ENCODE data around the gene OR6S1.
"Not testable (repeated sequence)": the region's sequence is repeated elsewhere in the genome, so short reads cannot be mapped to it uniquely, and the experiment has no call there.

The OR6S1 gene

DNA sequence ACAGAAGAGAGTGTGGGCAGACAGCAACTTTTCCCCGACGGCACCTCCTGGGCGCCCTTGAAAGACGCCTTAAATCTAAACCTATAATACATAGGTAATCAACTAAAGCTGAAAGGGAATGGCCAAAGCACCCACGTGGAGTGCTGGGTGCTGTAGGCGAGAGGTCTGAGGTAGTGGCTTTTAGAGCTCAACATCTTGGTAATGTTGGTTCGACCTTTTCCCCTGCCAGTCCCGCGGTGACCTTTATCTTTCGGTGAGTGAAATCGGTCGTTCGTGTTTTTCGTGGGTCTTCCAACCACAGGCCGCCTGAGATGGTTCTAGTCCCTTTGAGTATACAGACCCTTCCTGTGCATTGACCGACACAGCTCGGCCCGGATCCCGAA is 9.1 kb downstream of the OR6S1 start:
- in situ Hi-C loops (cut with MboI; ENCODE audit: low sequenced_read_pairs), result no loop called here

DNA sequence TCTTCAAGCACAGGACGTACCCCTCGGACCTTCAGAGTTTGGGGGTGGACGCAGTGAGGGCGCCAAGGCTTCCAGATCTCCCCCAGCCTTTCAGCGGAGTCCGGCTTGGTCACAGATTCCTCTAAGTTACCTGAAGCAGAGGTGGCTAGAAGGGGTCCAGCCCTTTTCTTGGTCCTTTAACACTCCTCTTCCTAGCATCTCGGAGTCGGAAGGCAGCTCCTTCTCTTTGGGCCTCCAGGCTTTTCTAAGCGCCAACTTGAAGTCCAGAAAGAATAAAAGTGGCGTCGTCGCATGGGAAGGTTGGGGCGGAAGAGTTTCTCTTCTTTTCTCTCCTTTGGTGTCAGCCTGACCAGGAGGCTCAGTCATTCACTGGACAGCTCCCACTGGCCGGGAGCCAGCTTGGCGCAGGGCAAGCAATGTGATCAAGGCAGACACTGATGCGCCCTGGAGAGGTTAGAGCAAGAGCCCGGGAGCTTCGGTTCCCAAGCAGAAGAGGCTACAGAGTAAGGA is 9.6 kb downstream of the OR6S1 start:
- in situ Hi-C loops (cut with MboI; ENCODE audit: low sequenced_read_pairs), result no loop called here

DNA sequence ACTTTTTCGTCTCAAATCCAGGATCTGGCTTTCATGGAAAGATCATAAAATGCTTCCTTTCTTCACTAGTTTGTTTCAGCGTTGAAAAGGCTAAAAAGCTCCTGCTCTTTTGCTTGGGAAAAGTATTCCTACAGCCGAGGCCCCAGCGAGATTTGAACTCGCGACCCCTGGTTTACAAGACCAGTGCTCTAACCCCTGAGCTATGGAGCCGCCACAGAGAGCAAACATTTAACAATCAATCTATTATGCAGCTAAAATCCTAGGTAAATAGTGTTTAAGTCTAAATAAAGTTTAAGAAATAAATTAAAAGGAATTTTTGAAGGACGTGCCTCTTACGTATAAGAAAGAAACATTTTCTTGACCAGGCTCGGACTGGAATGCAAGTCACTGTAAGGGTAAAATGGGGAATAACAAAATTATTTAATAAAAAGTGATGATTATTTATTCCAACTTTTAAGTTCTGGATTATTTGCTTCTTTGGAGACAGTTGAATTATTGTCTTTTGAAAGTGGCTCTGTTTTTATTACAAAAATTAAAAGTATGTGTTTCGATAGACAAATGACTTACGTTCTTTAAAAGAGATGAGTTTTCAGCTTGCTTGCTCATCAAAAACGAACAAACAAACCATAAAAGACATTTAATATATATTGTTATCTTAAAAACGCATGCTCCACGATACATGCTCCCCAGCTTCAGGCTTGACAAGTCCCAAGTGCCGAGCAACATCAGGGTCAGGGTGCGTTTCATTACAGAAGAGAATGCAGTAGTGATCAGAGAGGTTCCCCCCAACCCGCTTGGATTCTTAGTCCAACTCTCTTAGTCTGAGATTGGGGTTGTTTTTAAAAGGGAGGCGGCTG is 10.2 kb downstream of the OR6S1 start:
- in situ Hi-C loops (cut with MboI; ENCODE audit: low sequenced_read_pairs), result no loop called here

DNA sequence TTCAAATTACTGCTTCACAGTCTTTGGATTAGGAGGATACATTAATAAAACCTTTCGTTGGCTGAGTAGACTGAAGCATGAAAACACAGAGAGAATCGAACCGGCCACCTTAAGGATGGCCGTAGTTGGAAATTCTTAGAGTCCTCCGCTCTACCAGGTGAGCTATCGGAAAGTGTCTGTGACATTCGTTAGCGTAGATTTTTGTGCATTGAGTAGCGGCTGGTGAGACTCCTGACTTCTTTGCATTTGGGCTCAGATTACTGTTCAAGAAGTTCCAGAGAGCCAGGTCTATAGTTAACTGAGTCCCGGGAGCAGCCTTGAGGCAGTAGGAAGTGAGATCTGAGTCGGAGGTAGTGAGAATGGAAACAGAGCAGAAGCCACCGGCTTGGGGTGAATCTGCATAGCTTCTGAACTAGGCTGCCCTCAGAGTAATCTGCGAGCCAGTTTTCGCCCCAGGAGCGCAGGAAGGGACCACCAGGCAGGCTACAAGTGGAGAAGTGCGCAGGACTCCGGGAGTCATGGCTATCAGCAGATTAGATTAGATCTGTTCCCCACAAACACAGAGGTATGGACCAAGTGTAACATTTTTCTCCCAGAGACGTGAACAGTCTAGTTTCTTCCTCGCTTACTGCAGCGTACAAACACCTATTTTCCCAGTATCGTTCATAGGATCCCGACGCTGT is 11.0 kb downstream of the OR6S1 start:
- in situ Hi-C loops (cut with MboI; ENCODE audit: low sequenced_read_pairs), result no loop called here

DNA sequence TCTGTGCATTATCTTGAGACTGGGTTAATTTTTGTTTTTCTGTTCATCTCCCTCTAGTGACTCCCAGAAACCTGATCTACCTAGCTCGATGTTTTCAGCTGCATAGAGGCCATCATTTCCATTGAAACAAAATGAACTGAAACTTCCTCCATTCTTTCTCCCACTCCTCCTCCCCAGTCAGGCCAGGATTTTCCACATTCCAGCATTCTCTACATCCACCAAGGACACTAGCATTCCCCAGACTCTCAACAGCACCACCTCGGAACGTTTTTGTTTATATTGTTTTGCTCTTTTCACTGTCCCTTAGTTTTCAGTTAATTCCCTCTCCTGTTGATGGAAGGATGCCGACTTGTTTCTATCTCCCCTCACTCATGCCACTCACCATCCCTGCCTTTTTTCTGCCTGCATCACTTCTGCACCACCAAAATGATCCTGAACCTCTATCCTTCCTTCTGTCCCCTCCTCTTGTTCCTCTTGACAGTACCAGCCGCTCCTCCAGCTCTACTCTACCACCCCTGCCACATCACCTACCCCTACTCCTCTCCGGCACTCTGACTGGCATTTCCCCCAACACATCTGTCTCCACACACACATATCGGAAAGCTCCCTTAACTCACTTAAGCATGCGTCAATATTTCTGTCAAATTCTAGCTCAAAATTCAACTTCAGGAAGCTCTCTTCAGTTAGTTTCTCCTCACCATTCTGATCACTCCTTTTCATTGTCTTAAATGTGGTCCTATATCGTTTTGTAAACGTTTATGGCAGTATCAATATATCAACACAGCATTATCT is 13.2 kb downstream of the OR6S1 start:
- in situ Hi-C loops (cut with MboI; ENCODE audit: low sequenced_read_pairs), result no loop called here

DNA sequence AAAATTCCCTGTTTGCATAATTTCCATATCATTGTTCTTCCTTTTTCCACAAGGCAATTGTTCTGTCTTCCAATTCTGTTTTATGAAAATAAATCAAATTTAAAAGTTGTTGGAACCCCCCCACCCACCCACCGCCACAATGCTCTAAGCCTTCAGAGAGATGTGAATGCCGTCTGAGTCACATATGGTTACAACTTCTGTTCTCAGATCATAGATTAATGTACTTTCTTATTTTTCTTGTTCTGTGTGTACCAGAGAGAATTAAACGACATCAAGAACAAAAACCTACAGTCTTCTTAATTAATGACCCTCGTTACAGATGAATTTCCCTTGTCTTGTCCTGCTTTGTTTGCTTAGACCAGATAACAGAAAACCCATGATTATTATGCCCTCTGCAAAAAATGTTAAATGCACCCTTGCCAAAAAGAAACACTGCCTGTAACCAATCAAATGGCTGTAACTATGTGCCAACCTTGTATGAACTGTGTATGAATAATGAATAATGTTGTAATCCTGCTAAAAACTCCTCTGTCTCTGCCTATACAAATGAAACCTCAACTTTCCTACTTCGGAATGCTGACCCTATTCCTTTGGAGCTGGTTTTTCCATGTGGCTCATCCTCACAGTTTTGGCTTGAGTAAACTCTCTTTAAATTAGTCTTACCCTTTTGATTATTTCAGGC is 14.0 kb downstream of the OR6S1 start:
- in situ Hi-C loops (cut with MboI; ENCODE audit: low sequenced_read_pairs), result no loop called here

DNA sequence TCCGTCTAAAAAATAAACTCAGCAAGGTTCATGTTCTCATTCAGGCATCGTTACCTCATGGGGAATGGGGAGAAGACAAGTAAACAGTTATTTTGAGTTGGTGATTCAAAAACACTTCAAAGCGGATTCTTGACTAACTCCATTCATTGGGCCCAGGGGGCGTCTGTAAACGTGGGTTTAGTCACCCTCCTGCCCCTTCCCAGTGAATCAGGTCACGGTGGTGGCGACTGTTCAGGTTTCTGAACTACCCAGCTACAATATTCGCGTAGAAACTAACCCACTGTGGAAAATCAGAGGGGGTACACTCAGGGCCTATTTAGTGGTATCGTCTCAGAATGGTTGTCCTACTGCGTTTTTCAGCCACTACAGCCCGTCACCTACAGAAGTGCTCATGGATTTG is 15.2 kb downstream of the OR6S1 start:
- in situ Hi-C loops (cut with MboI; ENCODE audit: low sequenced_read_pairs), result no loop called here

DNA sequence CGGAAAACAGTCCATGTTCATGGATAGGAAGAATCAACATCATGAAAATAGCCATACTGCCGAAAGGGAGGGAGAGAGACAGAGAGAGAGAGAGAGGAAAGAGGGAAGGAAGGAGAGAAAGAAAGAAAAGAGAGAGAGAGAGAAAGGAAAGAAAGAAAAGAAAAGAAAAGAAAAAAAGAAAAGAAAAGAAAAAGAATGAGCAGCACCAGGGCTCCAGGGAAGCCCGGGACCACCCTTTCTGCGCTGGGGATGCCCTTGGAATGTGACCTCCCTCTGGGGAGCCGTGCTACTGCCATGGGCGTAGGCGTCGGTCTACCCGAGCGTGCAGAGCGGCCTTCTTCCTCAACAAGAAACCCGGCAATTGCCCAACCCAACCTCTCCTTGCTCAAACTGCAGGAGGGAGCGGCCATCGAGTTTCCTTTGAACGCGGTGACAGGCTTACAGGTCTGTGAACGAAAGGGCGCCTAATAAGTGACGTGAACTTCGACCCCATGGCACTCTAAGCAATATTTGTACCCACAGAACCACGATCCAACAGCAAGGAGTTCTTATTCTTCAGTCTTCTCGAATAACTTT is 16.9 kb downstream of the OR6S1 start:
- in situ Hi-C loops (cut with MboI; ENCODE audit: low sequenced_read_pairs), result no loop called here

DNA sequence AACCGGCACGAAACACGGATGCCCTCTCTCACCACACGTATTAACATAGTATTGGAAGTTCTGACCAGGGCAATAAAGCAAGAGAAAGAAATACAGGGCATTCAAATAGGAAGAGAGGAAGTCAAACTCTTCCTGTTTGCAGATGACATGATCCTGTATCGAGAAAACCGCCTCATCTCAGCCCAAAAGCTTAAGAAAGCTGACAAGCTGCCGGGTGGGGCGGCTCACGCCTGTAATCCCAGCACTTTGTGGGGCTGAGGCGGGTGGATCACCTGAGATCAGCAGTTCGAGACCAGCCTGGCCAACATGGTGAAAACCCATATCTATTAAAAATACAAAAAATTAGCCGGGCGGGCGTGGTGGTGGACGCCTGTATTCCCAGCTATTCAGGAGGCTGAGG is 17.7 kb downstream of the OR6S1 start:
- in situ Hi-C loops (cut with MboI; ENCODE audit: low sequenced_read_pairs), result no loop called here

DNA sequence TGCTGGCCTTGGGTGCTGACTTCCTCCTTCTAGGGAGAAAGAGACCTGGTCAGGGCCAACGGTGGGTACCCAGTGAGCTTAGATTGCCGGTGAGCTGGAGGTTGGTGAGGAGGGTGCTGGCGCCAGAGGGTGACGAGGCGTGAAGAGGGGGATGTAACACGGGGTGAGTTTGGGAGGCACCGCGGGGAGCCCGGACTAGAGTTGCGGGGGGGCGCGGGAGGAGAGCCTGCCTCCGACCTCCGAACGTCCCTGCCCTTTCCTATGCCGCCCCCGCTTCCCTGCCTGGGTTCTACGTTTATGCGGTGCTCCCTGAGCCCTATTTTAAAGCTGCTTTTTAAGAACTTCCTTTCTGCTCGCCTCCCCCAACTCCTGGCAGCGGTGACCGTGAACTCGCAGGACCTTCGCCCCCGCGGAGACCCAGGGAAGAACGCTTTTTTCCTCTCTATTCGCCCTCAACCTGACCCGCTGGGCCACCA is 18.6 kb downstream of the OR6S1 start:
- in situ Hi-C loops (cut with MboI; ENCODE audit: low sequenced_read_pairs), result no loop called here

DNA sequence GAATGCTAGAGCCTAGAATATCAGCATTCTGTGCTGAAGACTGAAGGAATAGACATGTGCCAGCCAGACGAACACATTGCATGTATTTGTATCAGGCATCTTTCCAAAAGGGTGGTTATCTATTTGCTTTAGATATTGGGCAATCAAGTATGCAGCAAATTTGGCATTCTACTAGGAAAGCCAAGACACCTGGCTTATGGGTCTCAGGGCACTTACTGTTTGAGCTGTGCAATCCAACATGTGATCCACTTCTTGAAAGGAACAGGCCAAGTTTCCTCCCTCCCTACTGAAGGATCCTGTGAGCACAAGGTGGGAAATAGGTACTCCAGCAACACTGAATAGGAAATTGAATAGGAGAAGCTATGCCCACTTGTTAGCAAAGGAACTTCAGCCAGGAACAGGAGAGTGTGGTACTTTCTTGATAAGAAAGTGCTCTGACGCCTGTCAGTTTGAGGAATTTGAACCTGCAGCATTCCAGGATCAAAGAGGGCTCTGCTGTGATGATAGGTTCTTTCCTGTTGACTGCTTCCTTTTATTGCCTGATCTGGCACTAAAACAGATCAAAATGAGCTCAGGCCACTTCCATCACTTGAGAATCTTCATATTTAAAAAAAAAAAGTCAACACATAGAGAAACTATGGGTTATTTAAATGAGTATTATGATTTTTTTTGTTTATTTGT is 20.6 kb downstream of the OR6S1 start:
- in situ Hi-C loops (cut with MboI; ENCODE audit: low sequenced_read_pairs), result no loop called here

DNA sequence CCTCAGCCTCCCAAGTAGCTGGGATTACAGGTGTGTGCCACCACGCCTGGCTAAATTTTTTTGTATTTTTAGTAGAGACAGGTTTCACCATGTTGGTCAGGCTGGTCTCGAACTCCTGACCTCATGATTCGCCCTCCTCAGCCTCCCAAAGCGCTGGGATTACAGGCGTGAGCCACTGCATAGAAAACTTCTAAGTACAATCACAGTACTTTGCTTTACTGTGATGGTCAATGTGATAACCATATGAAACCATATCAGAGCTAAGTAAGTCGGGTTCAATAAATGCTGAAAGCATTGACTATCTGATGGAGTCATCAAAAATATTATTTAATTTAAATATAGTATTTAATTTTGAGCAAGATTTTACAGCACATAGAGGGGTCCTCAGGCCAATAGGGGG is 21.8 kb downstream of the OR6S1 start:
- in situ Hi-C loops (cut with MboI; ENCODE audit: low sequenced_read_pairs), result not testable (repeated sequence)

DNA sequence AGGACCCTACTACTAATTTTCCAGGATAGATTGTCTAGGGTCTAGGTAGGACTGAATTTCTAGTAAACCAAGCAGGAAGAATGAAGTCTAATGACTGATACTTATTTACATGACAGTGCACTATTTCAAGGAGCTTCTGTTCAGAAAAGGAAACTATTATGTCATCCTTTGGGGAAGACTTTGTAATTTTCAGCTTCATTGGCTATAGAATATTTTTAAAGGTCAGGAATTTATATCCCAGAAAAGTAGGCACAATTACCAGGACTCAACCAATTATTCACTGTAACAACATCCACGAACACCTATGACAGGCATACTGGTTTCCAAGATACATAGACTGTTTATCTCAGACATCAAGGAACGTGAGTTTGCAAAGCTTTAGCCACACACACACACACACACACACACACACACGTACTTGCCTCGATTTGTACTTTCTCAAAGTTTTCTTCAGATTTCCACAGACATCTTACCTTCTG is 23.2 kb downstream of the OR6S1 start:
- in situ Hi-C loops (cut with MboI; ENCODE audit: low sequenced_read_pairs), result no loop called here

DNA sequence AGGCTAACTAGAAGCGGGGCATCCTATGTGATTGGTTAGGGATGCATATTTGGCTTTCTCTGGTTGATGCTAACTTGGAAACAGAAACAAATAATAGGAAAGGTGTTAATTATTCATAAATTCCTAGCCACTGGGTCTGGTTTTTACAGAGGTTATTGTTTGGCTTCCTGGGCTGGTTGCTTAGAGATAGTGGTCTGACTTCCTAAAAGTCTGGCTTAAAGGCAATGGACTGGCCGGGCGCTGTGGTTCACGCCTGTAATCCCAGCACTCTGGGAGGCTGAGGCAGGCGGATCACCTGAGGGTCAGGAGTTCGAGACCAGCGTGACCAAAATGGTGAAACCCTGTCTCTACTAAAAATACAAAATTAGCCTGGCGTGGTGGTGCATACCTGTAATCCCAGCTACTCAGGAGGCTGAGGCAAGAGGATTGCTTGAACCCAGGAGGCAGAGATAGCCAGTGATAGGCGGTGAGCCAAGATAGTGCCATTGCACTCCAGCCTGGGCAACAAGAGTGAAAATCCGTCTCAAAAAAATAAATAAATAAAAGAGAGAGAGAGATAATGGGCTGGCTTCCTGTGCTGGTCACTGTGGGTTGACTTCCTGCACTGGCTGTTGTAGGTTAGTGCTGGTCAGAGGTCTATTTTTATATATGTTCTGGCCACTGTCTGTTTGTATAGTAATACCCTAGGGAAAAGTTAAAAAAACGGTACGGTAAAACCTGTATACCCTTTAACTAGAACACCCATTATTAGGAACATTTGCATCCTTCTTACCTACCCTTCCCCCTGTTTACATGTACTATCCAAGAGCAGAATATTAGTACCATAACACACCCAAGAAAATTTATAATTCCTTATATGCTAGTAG is 24.1 kb downstream of the OR6S1 start:
- in situ Hi-C loops (cut with MboI; ENCODE audit: low sequenced_read_pairs), result no loop called here

DNA sequence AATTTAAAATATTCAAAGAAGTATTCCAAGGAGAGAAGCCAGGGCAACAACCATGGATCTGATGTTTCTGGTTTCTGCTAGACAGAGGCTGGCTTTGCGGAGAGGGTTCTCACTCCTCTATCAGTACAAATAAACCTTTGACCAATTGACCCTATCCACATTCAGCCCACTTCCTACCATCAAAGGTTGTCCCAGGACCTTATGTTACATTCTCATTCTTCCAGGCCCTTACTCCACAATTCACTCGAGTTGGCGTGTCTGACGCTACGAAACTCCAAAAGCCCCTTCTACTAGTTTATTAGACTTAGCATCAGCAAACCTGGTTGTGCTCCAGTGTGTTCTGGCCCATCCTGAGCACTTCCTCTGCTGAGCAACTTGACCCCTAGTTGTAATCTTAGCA is 25.5 kb downstream of the OR6S1 start:
- in situ Hi-C loops (cut with MboI; ENCODE audit: low sequenced_read_pairs), result no loop called here

DNA sequence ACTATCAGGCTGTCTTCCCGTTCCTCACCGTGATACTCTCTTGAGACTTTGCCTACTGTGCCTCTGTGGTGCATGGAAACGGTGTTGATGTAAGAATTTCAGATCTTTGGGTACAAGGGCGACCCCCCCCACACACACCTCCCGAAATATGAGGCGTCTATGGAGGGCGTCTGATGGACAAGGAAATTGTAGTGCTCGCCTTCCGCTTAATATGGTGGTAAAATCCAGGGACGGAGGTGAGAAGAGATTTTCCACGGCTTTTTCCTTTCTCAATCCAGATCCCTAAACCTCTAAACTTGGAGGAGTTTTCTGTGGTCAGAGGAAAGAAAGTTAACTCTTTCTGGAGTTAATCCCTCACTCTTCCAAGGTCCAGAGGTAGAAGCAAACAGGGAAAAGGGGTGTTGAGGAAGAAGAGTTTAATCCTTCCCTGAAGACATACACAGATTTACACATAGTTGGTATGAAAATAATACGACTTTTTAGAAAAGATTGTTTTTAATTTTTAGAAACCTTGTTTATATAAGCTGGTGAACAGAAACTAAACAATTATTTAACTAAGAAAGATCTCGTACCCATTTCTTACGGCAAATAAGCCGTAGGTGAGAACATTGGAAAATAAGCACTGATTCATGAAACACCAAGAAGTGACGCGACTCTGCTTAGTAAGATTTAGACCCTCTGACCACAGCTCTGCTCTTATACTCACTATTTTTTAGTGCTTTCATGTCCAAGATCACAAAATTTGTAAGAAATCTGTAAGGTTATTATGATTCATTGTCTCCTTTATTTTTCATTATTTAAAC is 27.3 kb downstream of the OR6S1 start:
- in situ Hi-C loops (cut with MboI; ENCODE audit: low sequenced_read_pairs), result no loop called here

DNA sequence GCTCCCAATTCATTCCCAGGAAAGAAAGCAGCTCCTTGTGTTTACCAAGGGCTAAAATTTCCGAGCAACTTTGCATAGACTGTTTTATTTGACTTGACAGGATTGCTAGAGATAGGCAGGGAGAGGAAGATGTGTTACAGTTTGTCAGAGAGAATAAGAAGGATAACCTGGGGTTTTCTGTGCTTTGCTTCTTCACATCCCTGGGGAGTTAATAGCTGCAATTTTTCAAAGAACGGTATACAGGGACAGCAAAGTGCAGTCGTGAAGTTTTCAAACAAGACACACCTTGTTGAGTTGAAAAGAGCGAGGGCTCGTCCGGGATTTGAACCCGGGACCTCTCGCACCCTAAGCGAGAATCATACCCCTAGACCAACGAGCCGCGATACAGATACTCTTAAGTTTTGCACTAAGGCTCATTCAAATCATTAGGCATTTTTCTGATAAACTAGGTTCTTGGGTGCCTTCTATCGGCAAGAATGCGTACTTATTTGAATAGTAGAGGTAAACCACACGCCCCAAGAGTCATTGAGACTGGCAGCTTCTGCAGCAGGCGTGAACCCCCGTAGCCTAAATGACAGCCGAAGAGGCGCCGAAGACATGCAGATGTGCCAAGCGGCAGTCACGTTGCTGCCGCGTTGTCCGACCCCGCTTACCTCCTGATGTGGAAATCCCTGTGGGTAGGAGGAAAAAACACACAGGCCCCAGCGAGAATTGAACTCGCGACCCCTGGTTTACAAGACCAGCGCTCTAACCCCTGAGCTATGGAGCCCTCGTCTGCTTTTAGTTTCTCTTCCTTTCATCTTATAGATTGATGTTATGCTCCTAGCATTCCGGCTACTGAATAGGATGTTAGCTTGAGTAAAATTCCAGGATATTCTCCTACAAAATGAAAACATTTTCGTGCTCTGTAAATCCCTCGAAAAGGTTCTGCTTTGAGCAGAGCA is 28.1 kb downstream of the OR6S1 start:
- in situ Hi-C loops (cut with MboI; ENCODE audit: low sequenced_read_pairs), result no loop called here
